NCI-H524 (cell line): ENCODE results near the gene PILRB.
"Not testable (repeated sequence)": the region's sequence is repeated elsewhere in the genome, so short reads cannot be mapped to it uniquely, and the experiment has no call there.

Experiments used
- DNase-seq, 2 experiments: peaks; one replicate each; lab custom pipeline; 2025; lab: John Stamatoyannopoulos, UW

Gene PILRB

DNA sequence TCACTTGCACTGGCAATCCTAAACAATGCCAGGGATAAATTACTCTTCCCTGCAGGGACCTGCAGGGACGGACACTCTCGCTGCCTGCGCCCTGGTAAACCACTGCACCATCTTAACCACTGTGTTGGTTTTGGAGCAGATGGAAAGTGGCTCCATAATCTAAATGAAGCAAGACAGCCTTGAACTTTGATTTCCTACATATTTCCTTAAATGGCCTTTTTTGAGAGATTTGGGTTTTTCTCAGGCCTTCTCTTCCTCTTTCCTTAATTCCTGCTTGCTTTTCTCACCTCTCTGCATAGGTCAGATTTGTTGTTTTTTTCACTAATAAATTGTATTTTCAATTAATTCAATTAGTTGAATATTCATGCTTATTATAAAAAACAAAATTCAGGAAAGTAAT lies 18.1 kb downstream of the PILRB start:
- DNase-seq: no peak

DNA sequence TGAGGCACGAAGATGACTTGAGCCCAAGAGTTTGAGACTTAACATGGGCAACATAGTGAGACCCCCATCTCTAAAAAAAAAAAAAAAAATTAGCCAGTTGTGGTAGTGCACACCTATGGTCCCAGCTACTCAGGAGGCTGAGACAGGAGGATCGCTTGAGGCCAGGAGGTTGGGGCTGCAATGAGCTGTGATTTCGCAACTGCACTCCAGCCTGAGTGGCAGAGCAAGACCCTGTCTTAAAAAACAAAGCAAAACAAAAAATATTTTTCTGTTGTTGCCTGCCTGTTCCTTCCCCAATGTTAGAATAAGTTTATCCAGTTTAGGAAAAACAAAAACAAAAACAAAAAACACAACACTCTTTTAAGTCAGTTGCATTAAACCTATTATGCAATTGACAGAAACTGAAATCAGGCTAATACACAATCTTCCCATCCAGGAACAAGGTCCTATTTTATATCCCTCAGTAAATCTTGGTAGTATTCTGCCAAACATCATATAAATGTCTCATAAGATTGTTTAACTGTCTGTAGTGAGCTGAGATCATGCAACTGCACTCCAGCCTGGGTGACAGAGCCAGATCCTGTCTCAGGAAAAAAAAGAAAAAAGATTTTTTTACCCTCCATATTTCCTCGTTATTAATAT lies 20.3 kb downstream of the PILRB start:
- DNase-seq: no peak

DNA sequence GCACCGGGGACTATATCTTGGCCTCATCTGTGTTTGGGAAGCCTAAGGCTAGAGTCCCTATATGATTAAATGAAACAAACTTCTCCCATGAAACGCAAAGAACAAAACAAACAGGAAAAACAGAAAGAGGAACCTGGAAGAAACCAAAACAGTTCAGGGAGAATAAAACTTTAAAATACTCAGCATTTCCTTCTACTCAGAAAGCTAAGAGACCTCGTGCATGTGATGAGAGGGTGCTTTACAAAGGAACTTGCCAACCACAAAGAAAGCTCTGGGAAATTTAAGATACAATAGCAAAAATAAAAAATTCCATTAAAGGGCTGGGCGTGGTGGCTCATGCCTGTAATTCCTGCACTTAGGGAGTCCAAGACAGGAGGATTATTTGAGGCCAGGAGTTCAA lies 22.3 kb downstream of the PILRB start:
- DNase-seq: no peak

DNA sequence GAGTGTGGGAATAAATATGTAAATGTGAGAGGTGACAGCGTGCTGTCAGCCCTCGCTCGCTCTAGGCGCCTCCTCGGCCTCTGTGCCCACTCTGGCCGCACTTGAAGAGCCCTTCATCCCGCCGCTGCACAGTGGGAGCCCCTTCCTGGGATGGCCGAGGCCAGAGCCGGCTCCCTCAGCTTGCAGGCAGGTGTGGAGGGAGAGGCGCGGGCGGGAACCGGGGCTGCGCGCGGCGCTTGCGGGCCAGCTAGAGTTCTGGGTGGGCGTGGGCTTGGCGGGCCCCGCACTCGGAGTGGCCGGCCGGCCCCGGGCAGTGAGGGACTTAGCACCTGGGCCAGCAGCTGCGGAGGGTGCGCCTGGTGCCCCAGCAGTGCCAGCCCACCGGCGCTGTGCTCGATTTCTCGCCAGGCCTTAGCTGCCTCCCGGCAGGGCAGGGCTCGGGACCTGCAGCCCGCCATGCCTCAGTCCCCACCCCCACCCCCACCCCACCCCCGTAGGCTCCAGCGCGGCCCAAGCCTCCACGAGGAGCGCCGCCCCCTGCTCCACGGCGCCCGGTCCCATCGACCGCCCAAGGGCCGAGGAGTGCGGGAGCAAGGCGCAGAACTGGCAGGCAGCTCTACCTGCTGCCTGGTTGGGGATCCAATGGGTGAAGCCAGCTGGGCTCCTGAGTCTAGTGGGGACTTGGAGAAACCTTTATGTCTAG lies 23.8 kb downstream of the PILRB start:
- DNase-seq: not testable (repeated sequence)

DNA sequence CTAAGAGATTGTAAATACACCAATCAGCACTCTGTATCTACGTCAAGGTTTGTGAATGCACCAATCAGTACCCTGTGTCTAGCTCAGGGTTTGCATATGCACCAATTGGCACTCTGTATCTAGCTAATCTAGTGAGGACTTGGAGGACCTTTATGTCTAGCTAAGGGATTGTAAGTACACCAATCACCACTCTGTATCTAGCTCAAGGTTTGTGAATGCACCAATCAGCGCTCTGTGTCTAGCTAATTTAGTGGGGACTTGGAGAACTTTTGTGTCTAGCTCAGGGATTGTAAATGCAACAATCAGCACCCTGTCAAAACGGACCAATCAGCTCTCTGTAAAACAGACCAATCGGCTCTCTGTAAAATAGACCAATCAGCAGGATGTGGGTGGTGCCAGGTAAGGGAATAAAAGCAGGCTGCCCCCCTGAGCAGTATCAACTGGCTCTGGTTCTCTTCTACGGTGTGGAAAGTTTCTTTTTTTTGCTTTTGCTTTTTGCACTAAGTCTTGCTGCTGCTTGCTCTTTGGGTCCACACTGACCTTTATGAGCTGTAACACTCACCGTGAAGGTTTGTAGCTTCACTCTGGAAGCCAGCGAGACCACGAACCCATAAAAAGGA lies 24.4 kb downstream of the PILRB start:
- peak in 1 of 2 experiments; percentile 9 for DNase-seq

DNA sequence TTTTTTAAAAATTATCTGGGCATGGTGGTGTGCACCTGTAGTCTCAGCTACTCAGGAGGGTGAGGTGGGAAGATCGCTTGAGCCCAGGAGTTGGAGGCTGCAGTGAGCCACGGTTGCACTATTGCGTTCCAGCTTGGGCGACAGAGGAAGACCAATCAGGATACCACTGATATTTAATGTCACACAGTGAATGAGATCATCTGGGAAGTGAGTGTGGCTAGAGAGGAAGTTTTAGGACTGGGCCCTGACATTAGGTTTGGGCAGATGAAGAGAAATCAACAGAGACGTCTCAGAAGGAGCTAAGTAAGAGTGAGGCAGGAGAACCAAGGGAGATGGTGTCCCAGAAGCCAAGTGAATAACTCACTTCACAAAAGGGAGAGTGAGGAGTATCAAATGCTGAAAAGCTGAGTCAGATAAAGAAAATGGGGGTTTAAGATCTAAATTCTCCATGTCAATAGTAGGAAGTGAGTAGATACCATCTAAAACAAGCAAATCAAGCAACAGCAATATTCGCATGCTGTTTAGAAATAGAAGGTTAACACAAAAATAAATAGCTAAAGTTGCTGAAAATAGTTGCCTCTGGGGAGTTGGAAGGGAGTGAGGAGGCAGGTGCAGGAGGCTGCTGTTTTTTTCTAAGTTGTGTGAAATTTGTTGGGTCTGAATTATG lies 26.8 kb downstream of the PILRB start:
- no peak for DNase-seq

DNA sequence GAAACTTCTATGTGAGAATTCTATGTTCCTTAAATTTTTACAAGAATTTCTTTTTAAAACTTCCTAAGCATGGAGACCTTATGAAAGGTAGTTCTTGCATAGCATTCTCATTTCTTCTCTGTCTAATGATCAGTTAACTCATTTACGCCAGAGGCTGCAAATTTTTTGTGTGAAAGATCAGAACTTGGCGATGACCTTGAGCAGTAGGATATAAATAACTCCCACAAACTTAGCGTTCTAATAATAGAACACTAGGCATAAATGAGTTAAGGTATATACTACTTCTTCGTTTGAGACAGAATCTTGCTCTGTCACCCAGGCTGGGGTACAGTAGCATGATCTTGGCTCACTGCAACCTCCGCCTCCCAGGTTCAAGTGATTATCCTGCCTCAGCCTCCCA lies 29.0 kb downstream of the PILRB start:
- DNase-seq: no peak

DNA sequence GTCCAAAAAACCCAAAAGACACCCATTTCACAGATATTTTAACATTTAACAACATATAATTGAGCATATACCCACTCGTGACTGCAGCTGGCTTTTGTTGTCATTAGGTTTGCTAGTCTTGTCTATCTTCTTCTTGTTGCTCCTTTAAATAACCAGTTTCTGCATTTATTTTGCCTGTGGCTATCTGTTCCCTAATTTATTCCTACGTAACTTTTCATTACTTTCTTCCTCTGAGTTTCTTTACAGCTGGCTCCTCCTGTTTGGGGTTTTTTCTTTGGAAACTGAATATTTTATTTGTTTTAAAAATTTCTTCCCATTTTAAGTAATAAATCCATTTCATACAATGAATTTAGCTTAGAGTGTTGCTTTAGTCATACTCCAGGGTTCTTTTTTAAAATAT lies 29.8 kb downstream of the PILRB start:
- no peak for DNase-seq

DNA sequence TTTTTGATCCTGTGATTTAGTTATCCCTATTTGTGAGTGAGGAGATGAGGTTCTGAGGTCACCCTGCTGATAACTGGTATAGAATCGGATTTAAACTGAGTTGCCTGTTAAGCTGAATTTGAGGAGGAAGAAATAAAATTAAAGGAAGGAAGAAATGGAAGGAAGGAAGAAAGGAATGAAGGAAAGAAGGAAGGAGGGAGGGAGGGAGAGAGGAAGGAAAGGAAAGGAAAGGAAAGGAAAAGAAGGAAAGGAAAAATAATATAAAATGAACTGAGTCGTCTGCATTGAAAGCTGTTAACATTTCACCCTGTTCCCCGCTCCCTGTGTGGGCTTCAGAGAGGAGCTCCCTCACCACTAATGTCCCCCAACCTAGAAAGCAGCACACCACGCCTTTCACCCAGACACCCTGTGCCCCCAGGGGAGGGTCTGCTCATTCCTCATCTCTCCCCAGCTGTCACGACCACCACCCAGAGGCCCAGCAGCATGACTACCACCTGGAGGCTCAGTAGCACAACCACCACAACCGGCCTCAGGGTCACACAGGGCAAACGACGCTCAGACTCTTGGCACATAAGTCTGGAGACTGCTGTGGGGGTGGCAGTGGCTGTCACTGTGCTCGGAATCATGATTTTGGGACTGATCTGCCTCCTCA lies 31.6 kb downstream of the PILRB start:
- DNase-seq: no peak

DNA sequence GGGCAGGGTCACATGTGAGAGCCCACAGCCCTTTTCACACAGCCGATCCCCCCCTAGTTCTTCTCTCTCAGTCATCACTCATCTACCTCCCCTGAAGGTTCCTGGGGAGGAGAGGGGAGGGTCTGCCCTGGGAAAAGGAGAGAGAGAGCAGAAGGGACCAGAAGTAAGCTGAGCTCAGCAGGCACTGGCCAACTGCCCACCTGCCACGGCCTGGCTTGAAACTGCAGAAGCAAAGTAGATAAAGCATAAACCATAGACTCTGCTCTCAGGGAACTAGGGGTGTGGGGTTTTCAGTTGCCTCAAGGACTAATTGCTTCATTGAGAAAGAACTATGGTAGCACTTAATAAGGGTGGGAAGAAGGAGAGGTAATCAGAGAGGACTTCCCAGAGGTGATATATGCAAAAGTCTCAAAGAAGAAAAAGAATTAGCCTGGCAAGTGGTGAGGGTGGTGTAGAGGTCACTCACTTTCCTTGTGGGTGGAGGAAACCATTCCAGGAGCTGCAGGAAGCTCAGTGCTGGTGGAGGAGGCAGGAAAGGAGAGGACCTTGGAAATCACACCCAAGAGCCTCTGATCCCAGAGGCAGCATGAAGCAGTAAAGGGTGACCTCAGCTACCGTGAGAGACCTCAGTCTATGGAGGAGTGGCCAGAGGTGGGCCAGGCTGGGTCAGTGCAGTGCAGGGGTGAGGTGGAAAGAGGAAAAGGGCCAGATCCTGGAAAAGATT lies 32.5 kb downstream of the PILRB start:
- DNase-seq: no peak

DNA sequence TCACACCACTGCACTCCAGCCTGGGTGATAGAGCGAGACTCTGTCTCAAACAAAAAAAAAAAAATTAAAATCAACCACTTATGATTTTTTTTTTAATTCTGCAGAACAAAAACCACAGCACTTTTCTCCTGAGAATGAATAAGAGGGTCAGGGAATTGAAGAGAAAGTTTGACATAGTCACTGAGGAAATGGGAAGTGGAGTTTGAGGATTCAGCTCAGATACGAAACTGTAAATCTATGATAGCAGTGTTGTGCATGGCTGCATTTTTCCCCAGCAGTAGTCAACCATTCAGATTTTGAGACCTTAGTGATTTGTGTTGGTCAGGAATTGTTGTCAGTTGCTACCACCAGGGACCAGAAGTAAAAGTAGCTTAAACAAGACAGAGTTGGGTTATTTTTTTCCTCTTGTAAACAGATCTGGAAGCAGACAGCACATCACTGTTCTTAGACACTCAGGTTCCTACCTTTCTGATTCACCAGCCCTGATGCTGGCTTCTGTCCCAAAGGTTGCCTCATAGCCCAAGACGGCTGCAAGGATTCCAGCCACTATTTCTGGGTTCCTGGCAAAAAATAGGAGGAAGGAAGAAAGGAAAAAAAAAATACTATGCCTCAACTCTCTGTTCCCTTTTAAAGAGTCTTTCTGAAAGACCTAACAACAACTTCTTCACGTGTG lies 35.5 kb downstream of the PILRB start:
- DNase-seq: no peak

DNA sequence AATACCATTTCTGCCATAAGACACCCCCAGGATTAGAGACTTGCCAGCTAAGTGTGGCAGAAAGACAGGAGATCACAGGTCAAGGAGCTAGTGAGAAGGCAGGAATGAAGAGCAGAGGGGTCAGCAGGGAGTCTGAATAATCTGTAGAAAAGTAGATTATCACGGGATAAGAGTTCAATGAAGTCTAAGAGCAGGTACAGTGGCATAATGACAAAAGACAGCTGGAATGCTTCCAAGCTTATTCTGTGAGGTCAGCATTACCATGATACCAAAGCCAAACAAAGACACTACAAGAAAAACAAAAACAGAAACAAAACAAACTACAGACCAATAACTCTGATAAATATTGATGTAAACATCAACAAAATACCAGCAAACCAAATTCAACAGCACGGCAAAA lies 36.2 kb downstream of the PILRB start:
- peak in 1 of 2 experiments; percentile 56 for DNase-seq

DNA sequence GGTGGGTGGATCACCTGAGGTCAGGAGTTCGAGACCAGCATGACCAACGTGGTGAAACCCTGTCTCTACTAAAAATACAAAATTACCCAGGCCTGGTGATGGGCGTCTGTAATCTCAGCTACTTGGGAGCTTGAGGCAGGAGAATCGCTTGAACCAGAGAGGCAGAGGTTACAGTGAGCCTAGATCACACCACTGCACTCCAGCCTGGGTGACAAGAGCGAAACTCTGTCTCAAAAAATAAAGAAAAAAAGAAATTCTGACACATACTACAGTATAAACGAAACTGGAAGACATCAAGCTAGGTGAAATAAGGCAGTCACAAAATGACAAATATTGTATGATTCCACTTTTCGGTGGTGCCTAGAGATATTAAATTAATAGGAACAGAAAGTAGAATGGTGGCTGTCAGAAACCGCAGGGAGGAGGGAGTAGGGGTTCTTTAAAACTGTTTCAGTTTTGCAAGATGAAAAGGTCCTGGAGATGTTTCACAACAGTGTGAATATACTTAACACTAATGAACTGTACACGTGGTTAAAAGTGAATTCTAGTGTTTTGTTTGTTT lies 38.6 kb downstream of the PILRB start:
- DNase-seq: no peak

DNA sequence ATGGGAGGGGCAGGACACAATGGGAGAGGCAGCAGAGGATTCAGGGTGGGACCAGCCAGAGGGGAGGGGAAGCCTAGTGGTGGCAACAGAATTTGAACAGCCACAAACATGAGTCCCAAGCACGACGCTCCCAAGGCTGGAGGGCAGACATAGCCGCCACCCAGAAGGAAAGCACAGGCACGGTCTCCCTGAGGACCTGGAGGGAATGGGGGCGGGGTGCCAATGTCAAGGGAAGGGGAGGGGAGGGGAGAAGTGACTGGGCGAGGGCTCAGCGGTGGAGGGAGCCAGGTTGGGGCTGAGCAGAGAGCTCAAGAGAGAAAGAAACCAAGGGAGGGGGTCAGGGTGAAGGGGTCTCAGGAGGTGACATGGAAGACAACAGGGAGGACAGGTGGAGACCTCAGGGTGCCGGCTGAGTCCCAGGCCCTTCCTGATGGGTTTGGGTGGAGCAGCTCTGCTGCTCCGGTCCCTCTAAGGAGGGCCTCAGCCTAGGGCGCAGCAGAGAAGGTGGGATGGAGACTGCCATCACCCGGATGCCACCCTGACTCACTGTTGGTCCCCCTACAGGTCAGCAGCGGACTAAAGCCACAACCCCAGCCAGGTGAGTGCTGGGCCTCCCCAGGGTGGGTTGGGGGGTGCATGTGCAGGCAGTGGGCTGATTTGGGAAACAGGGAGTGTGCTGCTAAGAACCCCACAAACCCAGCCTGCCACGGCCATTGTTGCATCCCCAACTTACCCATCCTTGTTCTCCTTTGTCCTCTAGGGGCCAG lies 39.6 kb downstream of the PILRB start:
- DNase-seq: no peak

DNA sequence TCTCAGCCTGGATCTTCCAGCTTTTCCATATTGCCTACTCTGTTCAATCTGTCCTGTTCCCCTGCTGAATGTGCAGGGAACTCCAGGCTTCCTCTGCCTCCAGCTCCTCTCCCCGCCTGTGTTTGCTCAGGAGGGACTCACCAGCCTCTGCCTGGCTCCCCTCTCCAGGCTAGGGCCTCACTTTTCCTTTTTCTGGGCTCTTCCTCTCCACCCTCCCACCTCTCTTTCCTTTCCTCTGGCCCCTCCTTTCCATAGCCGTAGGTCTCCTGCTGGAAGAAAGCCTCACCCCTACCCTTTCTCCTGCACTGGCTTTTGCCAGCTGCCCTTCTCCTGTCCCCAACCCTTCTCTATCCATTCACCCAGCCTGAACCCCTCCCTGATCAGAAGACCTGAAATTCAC lies 40.3 kb downstream of the PILRB start:
- DNase-seq: no peak

DNA sequence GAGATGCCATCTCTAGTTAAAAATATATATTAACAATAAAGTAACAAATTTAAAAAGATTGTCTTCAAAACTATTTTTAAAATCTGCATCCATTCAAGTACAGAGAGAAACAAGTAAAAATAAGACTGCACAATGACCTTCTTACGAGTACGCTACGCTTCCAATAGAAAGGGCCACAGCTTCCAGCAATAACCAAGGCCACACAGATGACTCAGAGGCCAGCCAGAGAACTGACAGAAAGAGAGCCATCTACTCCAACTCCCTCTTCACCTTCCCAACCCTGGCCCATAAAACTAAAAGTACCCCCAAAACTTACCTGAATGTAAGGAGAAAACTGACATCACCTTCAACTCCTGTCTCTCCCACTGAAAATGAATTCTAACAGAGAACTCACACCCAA lies 42.1 kb downstream of the PILRB start:
- no peak for DNase-seq

DNA sequence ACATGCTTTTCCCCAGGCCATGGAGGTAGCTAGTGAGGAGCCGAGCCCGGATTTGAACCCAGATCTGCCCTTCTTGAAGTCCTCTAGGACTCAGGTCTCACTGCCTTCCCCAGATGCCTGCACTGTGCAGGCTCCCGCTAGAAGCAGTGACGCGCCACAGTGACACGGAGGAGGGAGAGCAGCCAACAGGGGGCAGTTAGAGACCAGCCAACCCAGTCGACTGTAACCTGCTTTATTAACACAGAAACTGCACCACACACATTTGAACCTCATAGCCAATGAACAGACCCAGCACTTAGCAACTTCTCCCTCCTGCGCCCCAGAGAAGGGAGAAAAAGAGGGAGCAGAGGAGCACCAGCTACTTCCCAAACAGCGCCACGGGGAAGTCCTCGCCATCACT lies 42.7 kb downstream of the PILRB start:
- DNase-seq: no peak

DNA sequence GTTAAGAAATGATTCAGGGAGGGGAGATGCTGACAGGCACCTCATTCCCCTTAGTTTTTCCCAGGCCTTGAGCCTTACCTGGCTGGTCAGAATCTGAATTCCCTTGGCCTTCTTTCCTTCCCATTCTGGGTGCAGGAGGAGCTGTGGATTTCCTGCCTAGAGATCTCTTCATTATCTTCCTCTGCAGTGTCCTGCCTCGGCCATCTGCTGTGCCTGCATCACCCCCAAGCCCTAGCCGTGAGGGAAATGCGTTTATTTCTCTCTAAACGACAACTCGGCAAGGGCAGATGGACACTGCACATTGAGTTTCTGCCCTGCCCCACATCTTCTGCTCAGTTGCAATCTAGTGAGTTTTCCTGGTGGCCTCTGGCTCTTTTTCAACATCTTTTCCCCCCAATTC lies 43.9 kb downstream of the PILRB start:
- peak in 1 of 2 experiments; percentile 26 for DNase-seq

DNA sequence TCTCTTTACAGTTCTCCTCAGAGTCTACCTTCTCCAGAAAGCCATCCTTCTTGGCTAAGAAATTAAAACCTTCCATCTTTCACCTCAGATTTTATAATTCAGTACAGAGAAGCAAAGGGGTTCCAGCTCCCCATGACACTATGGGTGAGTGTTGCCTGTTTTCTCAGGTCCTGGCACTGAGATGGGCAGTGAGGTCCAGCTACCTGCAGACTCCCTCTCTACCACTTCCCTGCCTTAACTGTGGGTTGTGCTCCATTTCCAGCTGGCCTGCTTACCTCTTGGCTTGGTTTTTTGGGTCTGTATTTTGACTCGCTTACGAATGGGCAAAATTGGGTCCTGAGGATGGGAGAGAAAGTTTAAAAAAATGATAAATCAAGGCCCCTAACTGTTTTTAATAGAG lies 44.3 kb downstream of the PILRB start:
- DNase-seq: no peak

DNA sequence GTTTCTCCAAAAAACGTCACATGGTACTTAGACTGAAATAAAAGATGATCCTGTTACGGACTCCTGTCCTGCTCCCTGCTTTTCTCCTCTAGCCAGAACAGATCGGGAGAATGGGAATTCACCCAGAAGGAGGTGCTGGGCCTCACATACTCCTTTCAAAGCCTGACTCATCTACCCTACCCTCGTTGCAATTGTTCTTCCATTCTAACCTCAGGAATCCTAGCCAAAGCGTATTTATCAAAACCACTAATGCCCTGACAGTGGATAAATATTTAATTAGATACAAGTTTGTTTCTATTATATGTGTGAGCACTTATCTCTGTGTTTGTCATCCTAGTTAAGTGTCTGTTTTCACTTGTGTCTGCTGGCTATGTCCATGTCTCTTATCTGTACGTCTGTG lies 48.9 kb downstream of the PILRB start:
- DNase-seq: no peak
